H1 (cell line): ENCODE results near the gene MYLK4. TPM values are rescaled to one million over a fixed set of nuclear protein-coding genes. Genes with fewer than 3 reads are reported as not detected.

Experiments
- CTCF ChIA-PET: fragments of 300-600 bp; sonication (Branson Sonifier 250); formaldehyde crosslinking; loops from one replicate; lab custom pipeline; 2021; ENCODE audit not compliant: partially characterized antibody; lab: Charles Lee
- POLR2A ChIA-PET: fragments of 300-600 bp; sonication (Branson Sonifier 250); formaldehyde crosslinking; loops from one replicate; lab custom pipeline; 2021; ENCODE audit warnings: inconsistent platforms; ENCODE audit not compliant: partially characterized antibody; lab: Charles Lee
- DNase-seq, 2 experiments: peaks; one replicate each; pipeline versions ENCODE4 v3.0.0 to v3.0.0-alpha.2; 2010 to 2022; ENCODE audit warnings: low spot score in 2 of 2, low read depth in 1 of 2, mixed read lengths in 1 of 2
- FAIRE-seq: peaks from 2 replicates; lab custom pipeline; 2011; peaks lifted over from hg19 to GRCh38; lab: Jason Lieb, UNC
- H2AFZ ChIP-seq: 2 replicates; pipeline ENCODE4 v1.8.1; 2012; ENCODE audit warnings: low read length, inconsistent platforms
- H2AK5ac ChIP-seq: 2 replicates; pipeline ENCODE4 v1.6.1; 2013; ENCODE audit warnings: low read depth, low read length
- H2BK120ac ChIP-seq: replicated peaks from 2 replicates; pipeline ENCODE3; 2013; ENCODE audit warnings: low read depth, low read length, inconsistent platforms
- H2BK12ac ChIP-seq: 2 replicates; pipeline ENCODE4 v1.6.1; 2013; ENCODE audit warnings: low read depth, low read length
- H2BK15ac ChIP-seq: 2 replicates; pipeline ENCODE4 v1.6.1; 2013; ENCODE audit warnings: low read length
- H2BK20ac ChIP-seq: 2 replicates; pipeline ENCODE4 v1.6.1; 2013; ENCODE audit warnings: low read length
- H2BK5ac ChIP-seq: 2 replicates; pipeline ENCODE4 v1.6.1; 2013; ENCODE audit warnings: low read depth, low read length
- H3K14ac ChIP-seq: 2 replicates; pipeline ENCODE4 v1.6.1; 2013; ENCODE audit warnings: inconsistent platforms; ENCODE audit not compliant: insufficient read length
- H3K18ac ChIP-seq: 2 replicates; pipeline ENCODE4 v1.6.1; 2013; ENCODE audit warnings: low read length; ENCODE audit errors: extremely low read depth
- H3K23ac ChIP-seq: 2 replicates; pipeline ENCODE4 v1.6.1; 2013; ENCODE audit warnings: inconsistent platforms; ENCODE audit not compliant: insufficient read length
- H3K23me2 ChIP-seq: 2 replicates; pipeline ENCODE4 v1.6.1; 2013; ENCODE audit warnings: low read depth, low read length
- H3K27ac ChIP-seq: 2 replicates; pipeline ENCODE4 v1.6.1; 2011; ENCODE audit warnings: low read depth, low read length, inconsistent platforms
- H3K27me3 ChIP-seq, 4 experiments: replicated peaks in 1 of 4; 1 replicate in 1 of 4; 2 replicates in 3 of 4; pipeline versions ENCODE4 v1.6.1 to v1.8.1; 2011 to 2013; ENCODE audit warnings: low read length in 3 of 4, mild to moderate bottlenecking in 3 of 4, inconsistent platforms in 2 of 4, mixed read lengths in 2 of 4, moderate library complexity in 1 of 4; ENCODE audit not compliant: control insufficient read depth in 3 of 4, insufficient read depth in 3 of 4; ENCODE audit errors: extremely low read depth in 1 of 4
- H3K36me3 ChIP-seq, 4 experiments: 2 replicates each; pipeline versions ENCODE4 v1.6.1 to v1.8.1; 2011 to 2013; ENCODE audit warnings: mild to moderate bottlenecking in 4 of 4, low read length in 3 of 4, moderate library complexity in 2 of 4, control low read depth in 1 of 4, inconsistent platforms in 1 of 4; ENCODE audit not compliant: insufficient read depth in 4 of 4, control insufficient read depth in 2 of 4
- H3K4ac ChIP-seq: replicated peaks from 2 replicates; pipeline ENCODE3; 2013; ENCODE audit warnings: low read length, low read depth, mixed read lengths, inconsistent platforms; ENCODE audit not compliant: insufficient read length
- H3K4me1 ChIP-seq, 4 experiments: replicated peaks in 1 of 4; 1 replicate in 1 of 4; 2 replicates in 3 of 4; pipeline versions ENCODE4 v1.6.1 to v1.8.1; 2011 to 2013; ENCODE audit warnings: low read length in 3 of 4, inconsistent platforms in 2 of 4, mixed read lengths in 1 of 4; ENCODE audit not compliant: insufficient read depth in 4 of 4, control insufficient read depth in 3 of 4
- H3K4me2 ChIP-seq, 2 experiments: 2 replicates each; pipeline versions ENCODE4 v1.6.1 to v1.8.1; 2011 to 2013; ENCODE audit warnings: low read depth in 2 of 2, low read length in 2 of 2, control low read depth in 1 of 2, inconsistent platforms in 1 of 2, mild to moderate bottlenecking in 1 of 2; ENCODE audit not compliant: insufficient read depth in 1 of 2
- H3K4me3 ChIP-seq, 4 experiments: fragments of 200-600, 300-600 bp in 1 of 4; sonication (generic), shearing (Covaris generic), sonication (Bioruptor Twin) in 1 of 4; 2 replicates each; pipeline versions ENCODE4 v1.5.1 to v1.8.1; 2011 to 2016; ENCODE audit warnings: low read length in 4 of 4, low read depth in 3 of 4, control low read depth in 2 of 4, inconsistent platforms in 2 of 4, mild to moderate bottlenecking in 2 of 4, mixed read lengths in 1 of 4, moderate library complexity in 1 of 4; ENCODE audit not compliant: insufficient read depth in 2 of 4; ENCODE audit errors: extremely low read depth in 1 of 4
- H3K56ac ChIP-seq: replicated peaks from 2 replicates; pipeline ENCODE3; 2013; ENCODE audit warnings: low read depth, mild to moderate bottlenecking, mixed read lengths, low read length, inconsistent platforms; ENCODE audit not compliant: insufficient read length
- H3K79me1 ChIP-seq: 2 replicates; pipeline ENCODE4 v1.6.1; 2013; ENCODE audit warnings: low read depth, low read length, control low read depth
- H3K79me2 ChIP-seq, 2 experiments: 2 replicates each; pipeline versions ENCODE4 v1.6.1 to v1.8.1; 2012 to 2013; ENCODE audit warnings: low read length in 2 of 2, mild to moderate bottlenecking in 2 of 2, inconsistent platforms in 1 of 2; ENCODE audit not compliant: insufficient read depth in 2 of 2, control insufficient read depth in 1 of 2
- H3K9ac ChIP-seq, 4 experiments: replicated peaks in 1 of 4; 1 replicate in 1 of 4; 2 replicates in 3 of 4; pipeline versions ENCODE4 v1.6.1 to v1.8.1; 2011 to 2013; ENCODE audit warnings: low read depth in 3 of 4, low read length in 3 of 4, control low read depth in 2 of 4, mild to moderate bottlenecking in 2 of 4, moderate library complexity in 2 of 4, inconsistent platforms in 1 of 4; ENCODE audit errors: extremely low read depth in 1 of 4
- H3K9me3 ChIP-seq, 2 experiments: 2 replicates each; pipeline versions ENCODE4 v1.6.1 to v1.8.1; 2012 to 2013; ENCODE audit warnings: mild to moderate bottlenecking in 2 of 2, moderate library complexity in 2 of 2, control low read depth in 1 of 2, inconsistent platforms in 1 of 2, low read depth in 1 of 2, low read length in 1 of 2, mixed read lengths in 1 of 2; ENCODE audit not compliant: insufficient read depth in 2 of 2
- H4K20me1 ChIP-seq, 2 experiments: replicated peaks in 1 of 2; 2 replicates each; pipeline versions ENCODE3 to v1.8.1; 2011 to 2013; ENCODE audit warnings: inconsistent platforms in 2 of 2, low read length in 2 of 2, mild to moderate bottlenecking in 1 of 2; ENCODE audit not compliant: insufficient read depth in 2 of 2, control insufficient read depth in 1 of 2
- H4K5ac ChIP-seq: 2 replicates; pipeline ENCODE4 v1.6.1; 2013; ENCODE audit warnings: low read length, low read depth, mixed read lengths, inconsistent platforms; ENCODE audit not compliant: insufficient read length
- H4K8ac ChIP-seq: 2 replicates; pipeline ENCODE4 v1.8.0; 2013; ENCODE audit warnings: mild to moderate bottlenecking, moderate library complexity, low read length, inconsistent platforms; ENCODE audit not compliant: insufficient read depth; ENCODE audit errors: extremely low read depth
- H4K91ac ChIP-seq: replicated peaks from 2 replicates; pipeline ENCODE3; 2013; ENCODE audit warnings: low read length, mixed read lengths, inconsistent platforms; ENCODE audit not compliant: insufficient read length
- ATF3 ChIP-seq: IDR thresholded peaks from 2 replicates; pipeline ENCODE4 v1.6.1; 2011; ENCODE audit warnings: low read depth, mild to moderate bottlenecking, low read length; ENCODE audit not compliant: insufficient read depth
- BRCA1 ChIP-seq: IDR thresholded peaks from 2 replicates; pipeline ENCODE4 v1.6.1; 2012; ENCODE audit warnings: low read depth, low read length, improper control_type of control experiment
- CHD2 ChIP-seq: IDR thresholded peaks from 2 replicates; pipeline ENCODE4 v1.6.1; 2012; ENCODE audit warnings: low read length, improper control_type of control experiment
- CREB1 ChIP-seq: IDR thresholded peaks from 2 replicates; pipeline ENCODE4 v1.6.1; 2012; ENCODE audit warnings: inconsistent platforms
- CTBP2 ChIP-seq: IDR thresholded peaks from 2 replicates; pipeline ENCODE4 v1.7.0; 2011; ENCODE audit warnings: borderline replicate concordance, mild to moderate bottlenecking, moderate library complexity, mixed read lengths, low read length; ENCODE audit not compliant: insufficient read depth, insufficient read length
- HDAC6 ChIP-seq: IDR thresholded peaks from one replicate; pipeline ENCODE4 v1.7.1; 2012; ENCODE audit warnings: low read depth, mild to moderate bottlenecking, inconsistent platforms, low read length, moderate library complexity
- JUND ChIP-seq: IDR thresholded peaks from 2 replicates; pipeline ENCODE4 v1.6.1; 2011; ENCODE audit warnings: mild to moderate bottlenecking, improper control_type of control experiment, low read length
- MAFK ChIP-seq: IDR thresholded peaks from 2 replicates; pipeline ENCODE4 v1.6.1; 2012; ENCODE audit warnings: low read depth, mild to moderate bottlenecking, improper control_type of control experiment, low read length
- MAX ChIP-seq: IDR thresholded peaks from 2 replicates; pipeline ENCODE4 v1.6.1; 2012; ENCODE audit warnings: inconsistent platforms
- NANOG ChIP-seq: IDR thresholded peaks from 2 replicates; pipeline ENCODE4 v1.6.1; 2011; ENCODE audit warnings: low read length, low read depth, mild to moderate bottlenecking, inconsistent platforms; ENCODE audit not compliant: insufficient read depth, poor library complexity, severe bottlenecking
- RXRA ChIP-seq: IDR thresholded peaks from 2 replicates; pipeline ENCODE4 v1.6.1; 2011; ENCODE audit warnings: low read depth, mild to moderate bottlenecking, low read length, moderate library complexity; ENCODE audit not compliant: insufficient read depth
- USF2 ChIP-seq: IDR thresholded peaks from 2 replicates; pipeline ENCODE4 v1.6.1; 2011; ENCODE audit warnings: low read length, improper control_type of control experiment
- WGBS, 2 experiments: shearing (Covaris generic) in 1 of 2; methylation state at CpG; one replicate each; pipeline versions ENCODE4 v1.1.6 to v1.1.7; 2013 to 2015; ENCODE audit warnings: low lambda C conversion rate in 2 of 2, mixed read lengths in 2 of 2, inconsistent platforms in 1 of 2, low coverage in 1 of 2, missing lambda C conversion rate in 1 of 2; ENCODE audit not compliant: insufficient replicate concordance in 2 of 2, insufficient coverage in 1 of 2, insufficient read length in 1 of 2; ENCODE audit errors: extremely low coverage in 1 of 2, missing lambda C conversion rate in 1 of 2; 5-methylcytosine and 5-hydroxymethylcytosine counted together
- polyA plus RNA-seq, 7 experiments: library from polyadenylated mRNA; depleted of rRNA in 3 of 7; stranded (reverse) in 5 of 7; unstranded in 2 of 7; fragments of >200 nt in 5 of 7; fragments of 200-250 nt in 2 of 7; gene quantifications; 1 replicate in 5 of 7; 2 replicates in 1 of 7; 4 replicates in 1 of 7; pipeline versions ENCODE4 v1.2.1 to v1.2.3, GENCODE V29; 2011 to 2013; ENCODE audit warnings: missing spikeins in 2 of 7, mixed read lengths in 2 of 7
- total RNA-seq: library from RNA; stranded (reverse); fragmentation: NEBNext Ultra II Directional; extraction: Animal tissue kit (Norgen Biotek cat#: 25700); gene quantifications from 2 replicates; pipeline ENCODE4 v1.2.1, GENCODE V29; 2021

Gene MYLK4
- total and polyA plus RNA-seq, 2 of the 8 experiments (the other 6 are each of a cell fraction or from before 2014, with no cell fraction given): 0.11 to 0.17 TPM

GRCh38 chr6:2680264-2680922, 70.3 kb downstream of the MYLK4 start:
- H3K79me1 ChIP-seq: no peaks in the 10 kb centered on the region
- no peak overlapping the region for H3K14ac ChIP-seq
- no peak for DNase-seq
- POLR2A ChIA-PET: no interaction called here
- WGBS, 2 experiments: 92% methylated on average over 15 of the region's 15 CpGs; no CpG with 5 or more reads in 1 of the 2 experiments
- H3K4me1 ChIP-seq: no peaks in the 10 kb centered on the region; a peak in 1 of 7 replicates
- no peaks in the 10 kb centered on the region; a peak in 1 of 7 replicates for H3K27me3 ChIP-seq
- no peaks in the 10 kb centered on the region for H3K9me3 ChIP-seq
- H3K4me3 ChIP-seq: no peak overlapping the region
- H2AK5ac ChIP-seq: no peak overlapping the region
- no peak overlapping the region for H3K4ac ChIP-seq
- no peak overlapping the region for H2BK12ac ChIP-seq
- no peak overlapping the region for H2AFZ ChIP-seq
- no peak overlapping the region for H2BK15ac ChIP-seq
- no peak overlapping the region for H3K9ac ChIP-seq
- H4K8ac ChIP-seq: no peak overlapping the region
- CTCF ChIA-PET: interaction anchor here (6.3 kb wide), 1 partner anchor 15 kb away, joined by 39 read pairs; no protein-coding TSS in a partner anchor
- no peak overlapping the region for H3K4me2 ChIP-seq
- H3K56ac ChIP-seq: no peak overlapping the region
- no peak overlapping the region for H3K23ac ChIP-seq
- H2BK120ac ChIP-seq: no peak overlapping the region
- H3K79me2 ChIP-seq: no peaks in the 10 kb centered on the region
- no peak overlapping the region for H2BK20ac ChIP-seq
- no peaks in the 10 kb centered on the region for H3K36me3 ChIP-seq
- H2BK5ac ChIP-seq: no peak overlapping the region
- H4K91ac ChIP-seq: no peak overlapping the region
- FAIRE-seq: no peak
- H3K27ac ChIP-seq: no peak overlapping the region
- no peak overlapping the region for H3K18ac ChIP-seq
- no peaks in the 10 kb centered on the region for H3K23me2 ChIP-seq
- no peaks in the 10 kb centered on the region for H4K20me1 ChIP-seq
- no peak overlapping the region for H4K5ac ChIP-seq
- no peak for TF ChIP-seq CHD2
- no peak for TF ChIP-seq USF2
- no peak for TF ChIP-seq CTBP2
- no peak for TF ChIP-seq HDAC6
- no peak for TF ChIP-seq JUND
- TF ChIP-seq MAFK: no peak
- no peak for TF ChIP-seq BRCA1
- no peak for TF ChIP-seq ATF3
- no peak for TF ChIP-seq CREB1
- TF ChIP-seq NANOG: no peak
- no peak for TF ChIP-seq MAX
- TF ChIP-seq RXRA: no peak
